IPS DF 6.9 (cell line): ENCODE results near the gene SMIM12.
A peak's percentile ranks its signal among the peaks of the same experiment; 100 is the strongest.

Experiments used
- DNase-seq: peaks from one replicate; pipeline ENCODE4 v3.0.0-alpha.2; 2013; ENCODE audit warnings: low read depth, low spot score
- H3K27ac ChIP-seq: one replicate; pipeline ENCODE4 v1.5.1; 2013; ENCODE audit warnings: low read length, control low read depth
- H3K27me3 ChIP-seq: 2 replicates; pipeline ENCODE4 v1.6.1; 2013; ENCODE audit warnings: mild to moderate bottlenecking, low read length; ENCODE audit not compliant: control insufficient read depth, insufficient read depth
- H3K36me3 ChIP-seq: 2 replicates; pipeline ENCODE4 v1.6.1; 2013; ENCODE audit warnings: low read length; ENCODE audit not compliant: control insufficient read depth, insufficient read depth
- H3K4me1 ChIP-seq: 2 replicates; pipeline ENCODE4 v1.6.1; 2013; ENCODE audit warnings: low read length; ENCODE audit not compliant: control insufficient read depth, insufficient read depth
- H3K4me3 ChIP-seq: 2 replicates; pipeline ENCODE4 v1.5.1; 2013; ENCODE audit warnings: mild to moderate bottlenecking, low read length
- H3K9me3 ChIP-seq: 2 replicates; pipeline ENCODE4 v1.6.1; 2013; ENCODE audit warnings: low read length, inconsistent platforms; ENCODE audit not compliant: control insufficient read depth, insufficient read depth
- WGBS: extraction: QIAGEN DNeasy Blood & Tissue Kit; methylation state at CpG from one replicate; pipeline ENCODE4 v1.1.7; 2013; ENCODE audit warnings: mixed read lengths, missing lambda C conversion rate; ENCODE audit not compliant: insufficient read length, insufficient coverage; 5-methylcytosine and 5-hydroxymethylcytosine counted together

Gene SMIM12, protein sequence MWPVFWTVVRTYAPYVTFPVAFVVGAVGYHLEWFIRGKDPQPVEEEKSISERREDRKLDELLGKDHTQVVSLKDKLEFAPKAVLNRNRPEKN

DNA sequence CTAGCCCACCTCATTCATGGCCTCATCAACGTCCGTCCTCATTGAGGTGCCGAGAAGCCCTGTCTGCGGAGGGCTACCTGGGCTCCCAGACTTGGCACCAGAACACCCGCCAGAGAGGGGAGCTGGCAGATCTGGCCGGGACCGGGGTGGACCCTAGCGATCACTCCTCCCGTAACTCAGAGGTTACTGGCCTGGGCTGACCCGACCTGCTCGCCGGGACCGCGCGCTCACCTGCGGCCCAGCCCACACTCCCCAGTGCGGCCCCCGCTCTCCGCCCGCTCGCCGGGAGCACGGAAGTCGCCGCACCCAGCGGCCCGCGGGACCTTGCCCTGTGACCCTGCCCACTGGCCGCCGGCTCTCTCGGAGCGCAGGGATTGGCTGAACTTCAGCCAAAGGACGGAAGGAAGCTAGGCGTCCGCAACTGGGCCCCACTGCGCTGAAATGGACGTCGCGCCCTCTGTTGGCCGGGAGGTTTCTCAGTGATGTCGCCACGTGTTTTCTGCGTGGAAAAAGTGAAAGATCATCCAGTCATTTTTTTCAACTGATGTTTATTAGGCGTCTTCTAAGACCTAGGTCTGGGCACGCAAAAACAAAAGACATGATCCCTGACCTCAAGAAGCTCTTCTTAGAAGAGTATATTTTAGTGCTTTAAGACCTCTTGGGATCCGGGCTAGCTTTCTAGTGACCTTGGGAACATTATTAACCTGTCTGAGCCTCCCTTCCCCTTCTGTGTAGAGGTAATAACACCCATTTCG is at the start of gene SMIM12:
Gene SMIM12, minus strand, starts transcription at position 304 of the 755 bp plus-strand sequence. CDS start 3,772 bp downstream, outside the sequence.
- WGBS: no CpG with 5 or more reads among the region's 47 CpGs
- no peaks in the 10 kb centered on the region for H3K27me3 ChIP-seq
- no peaks in the 10 kb centered on the region for H3K4me1 ChIP-seq
- H3K9me3 ChIP-seq: no peaks in the 10 kb centered on the region
- H3K36me3 ChIP-seq: peaks cover 6% of the 10 kb centered on the region; the same call in 1 of the 2 replicates
- peak; percentile 78 for DNase-seq
- H3K27ac ChIP-seq: no peak within 1 kb of the TSS
- H3K4me3 ChIP-seq: peak within 1 kb of the TSS; percentile 96

DNA sequence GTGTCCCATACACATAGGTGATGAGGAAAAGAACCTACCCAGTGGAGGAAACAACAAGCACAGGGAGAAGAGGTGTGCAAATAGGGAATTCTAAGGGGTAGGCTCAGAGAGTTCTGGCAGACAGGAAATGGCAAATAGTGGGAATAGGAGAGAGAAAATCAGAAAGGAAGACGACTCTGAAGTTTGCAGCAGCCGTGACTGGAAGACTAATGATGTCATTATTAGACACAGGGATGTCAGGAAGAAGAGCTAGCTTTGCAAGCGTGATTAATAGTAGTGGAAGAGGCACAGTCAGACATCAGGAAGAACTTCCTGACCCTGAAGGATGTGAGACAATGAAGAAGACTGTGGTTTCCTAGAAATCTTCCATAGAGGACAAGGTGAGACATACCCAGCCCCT is 48.8 kb upstream of the SMIM12 start:
- WGBS: no CpG with 5 or more reads among the region's 3 CpGs
- Histone ChIP-seq H3K27ac (no peak overlapping the region), H3K27me3 (no peaks in the 10 kb centered on the region), H3K36me3 (no peaks in the 10 kb centered on the region), H3K4me1 (no peaks in the 10 kb centered on the region; the same call in 1 of the 2 replicates), H3K9me3 (no peaks in the 10 kb centered on the region), H3K4me3 (no peak overlapping the region)
- DNase-seq: no peak

DNA sequence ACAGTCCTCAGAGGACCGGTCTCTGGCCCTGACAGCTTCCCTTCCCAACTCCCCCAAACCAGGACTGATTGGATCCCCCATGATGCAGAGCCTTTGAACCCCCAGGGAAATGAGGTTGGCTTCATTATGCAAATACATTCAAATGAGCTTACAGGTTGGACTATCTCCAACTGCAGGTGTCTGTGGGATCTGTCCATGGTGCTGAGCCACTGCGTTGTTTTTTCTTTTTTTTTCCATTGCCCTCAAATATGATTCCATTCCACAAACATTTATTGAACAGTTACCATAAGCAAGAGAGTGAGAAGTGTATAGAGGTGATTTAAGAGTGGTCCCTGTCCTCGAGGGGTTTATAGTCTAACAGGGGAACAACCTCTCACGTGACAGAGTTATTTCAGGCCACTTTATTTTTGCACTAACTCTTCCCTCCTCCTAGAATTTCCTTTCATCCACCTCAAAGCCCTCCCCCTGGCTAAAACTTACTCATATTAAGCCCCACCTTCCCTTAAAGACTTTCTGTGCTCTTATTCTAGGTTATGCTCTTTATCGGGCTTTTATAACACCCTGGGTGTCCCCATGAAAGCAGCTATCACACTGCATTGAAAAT is 48.0 kb upstream of the SMIM12 start:
- Histone ChIP-seq H3K36me3 (no peaks in the 10 kb centered on the region), H3K4me3 (no peak overlapping the region), H3K9me3 (no peaks in the 10 kb centered on the region), H3K4me1 (no peaks in the 10 kb centered on the region; the same call in 1 of the 2 replicates), H3K27me3 (no peaks in the 10 kb centered on the region), H3K27ac (no peak overlapping the region)
- DNase-seq: no peak
- WGBS: no CpG with 5 or more reads among the region's 5 CpGs

DNA sequence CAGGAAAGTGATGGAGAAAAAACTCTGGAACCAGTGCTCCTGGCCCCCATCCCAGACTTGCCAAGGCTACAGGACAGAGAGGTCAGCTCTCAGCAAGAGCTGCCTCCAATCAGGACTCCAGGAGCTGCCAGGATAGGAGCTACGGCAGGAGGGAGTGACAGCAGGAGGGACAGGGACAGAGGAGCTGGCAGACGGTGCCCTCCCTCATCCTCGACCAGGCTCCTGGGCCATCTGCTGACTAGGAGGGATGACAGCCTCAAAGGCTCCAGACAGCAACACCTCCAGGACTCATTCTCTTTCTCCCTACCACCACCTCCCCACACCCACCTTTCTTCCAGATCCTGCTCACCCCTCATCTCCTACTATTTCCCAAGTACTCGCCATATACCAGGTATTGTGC is 47.2 kb upstream of the SMIM12 start:
- DNase-seq: no peak
- no peak overlapping the region for H3K27ac ChIP-seq
- H3K27me3 ChIP-seq: no peaks in the 10 kb centered on the region
- no peaks in the 10 kb centered on the region for H3K36me3 ChIP-seq
- WGBS: 100% methylated on average over 1 of the region's 4 CpGs
- no peaks in the 10 kb centered on the region; the same call in 1 of the 2 replicates for H3K4me1 ChIP-seq
- H3K9me3 ChIP-seq: no peaks in the 10 kb centered on the region
- H3K4me3 ChIP-seq: no peak overlapping the region

DNA sequence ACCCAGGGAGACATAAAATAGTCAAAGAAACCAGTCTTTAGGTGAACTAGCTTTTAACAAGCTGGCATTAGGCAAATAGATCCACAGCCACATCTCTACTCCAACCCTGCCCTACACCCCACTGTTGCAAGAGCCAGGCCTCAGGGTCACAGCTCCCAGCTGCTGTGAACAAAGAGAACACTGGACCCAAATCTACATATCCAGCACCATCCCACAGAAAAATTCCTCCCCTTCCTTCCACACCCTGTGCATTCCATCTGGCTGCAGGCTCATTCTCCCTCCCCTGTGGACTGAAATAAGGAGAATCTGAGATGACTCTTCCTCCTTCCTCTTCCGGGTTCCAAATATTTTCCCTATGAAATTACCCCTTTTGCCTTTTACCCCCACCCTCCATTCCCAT is 46.7 kb upstream of the SMIM12 start:
- no peak overlapping the region for H3K4me3 ChIP-seq
- no peak for DNase-seq
- H3K4me1 ChIP-seq: no peaks in the 10 kb centered on the region; the same call in 1 of the 2 replicates
- no peaks in the 10 kb centered on the region for H3K9me3 ChIP-seq
- no CpG with 5 or more reads among the region's 1 CpG for WGBS
- no peak overlapping the region for H3K27ac ChIP-seq
- H3K36me3 ChIP-seq: no peaks in the 10 kb centered on the region
- no peaks in the 10 kb centered on the region for H3K27me3 ChIP-seq

DNA sequence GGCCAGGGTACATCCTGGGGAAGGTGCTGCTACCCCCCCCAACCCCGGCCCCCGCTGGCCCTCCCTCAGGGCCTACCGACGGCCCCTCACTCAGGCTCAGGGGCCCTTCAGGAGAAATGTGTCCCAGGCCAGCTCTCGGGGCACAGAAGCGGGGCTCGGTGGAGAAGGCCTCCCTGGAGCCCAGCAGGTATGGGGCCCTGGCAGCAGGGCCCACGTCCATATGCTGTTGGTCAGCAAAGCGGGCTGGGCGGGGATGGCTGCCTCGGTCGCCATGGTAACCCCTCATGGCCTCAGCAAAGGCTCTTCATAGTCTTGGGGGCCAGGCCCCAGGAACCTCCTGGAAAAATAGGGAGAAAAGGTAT is 45.5 kb upstream of the SMIM12 start:
- no CpG with 5 or more reads among the region's 12 CpGs for WGBS
- H3K27me3 ChIP-seq: no peaks in the 10 kb centered on the region
- no peaks in the 10 kb centered on the region for H3K36me3 ChIP-seq
- no peaks in the 10 kb centered on the region for H3K9me3 ChIP-seq
- DNase-seq: no peak
- no peak overlapping the region for H3K4me3 ChIP-seq
- H3K4me1 ChIP-seq: no peaks in the 10 kb centered on the region; the same call in 1 of the 2 replicates
- H3K27ac ChIP-seq: no peak overlapping the region

DNA sequence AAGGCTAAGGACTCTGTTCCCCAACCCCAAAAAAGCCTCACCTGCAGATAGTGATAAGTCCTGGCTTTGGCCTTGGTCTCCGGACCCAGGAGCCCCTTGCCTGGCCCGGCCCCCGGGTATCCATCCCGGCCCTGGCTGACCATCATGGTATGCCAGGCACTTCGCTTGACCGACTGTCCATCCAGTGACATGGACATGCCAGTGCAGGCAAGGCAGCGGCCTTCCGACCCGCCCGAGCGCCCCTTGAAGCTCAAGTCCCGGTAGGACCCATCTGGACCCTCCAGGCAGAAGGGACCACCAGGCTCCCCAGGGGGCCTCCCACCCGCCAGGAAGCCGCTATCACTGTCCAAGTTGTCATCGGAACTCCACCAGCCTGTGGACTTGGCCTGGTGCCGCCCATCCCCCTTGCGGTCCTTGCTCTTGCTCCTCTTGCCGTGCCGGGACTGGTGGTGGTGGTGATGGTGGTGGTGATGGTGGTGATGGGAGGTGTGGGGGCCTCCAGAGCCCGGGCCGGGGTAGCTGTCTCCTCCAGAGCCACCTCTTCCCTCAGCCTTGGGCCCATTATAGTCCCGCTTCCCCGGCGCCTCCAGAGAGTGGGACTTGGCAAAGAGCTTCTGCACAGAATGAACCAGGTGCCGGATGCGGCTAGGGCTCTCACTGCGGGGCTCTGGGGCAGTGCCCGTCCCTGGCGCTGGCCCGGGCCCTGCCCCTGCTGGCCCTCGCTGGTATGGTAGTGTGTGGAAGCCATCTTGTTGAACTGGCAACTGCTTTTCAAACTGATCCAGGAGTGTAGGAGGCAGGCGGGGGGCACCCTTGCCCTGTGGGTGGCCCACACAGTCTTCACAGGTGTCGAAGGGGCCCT is 44.9 kb upstream of the SMIM12 start:
- WGBS: no CpG with 5 or more reads among the region's 33 CpGs
- Histone ChIP-seq H3K36me3 (no peaks in the 10 kb centered on the region), H3K27ac (no peak overlapping the region), H3K9me3 (no peaks in the 10 kb centered on the region), H3K4me3 (no peak overlapping the region), H3K4me1 (no peaks in the 10 kb centered on the region; the same call in 1 of the 2 replicates), H3K27me3 (no peaks in the 10 kb centered on the region)
- DNase-seq: no peak

DNA sequence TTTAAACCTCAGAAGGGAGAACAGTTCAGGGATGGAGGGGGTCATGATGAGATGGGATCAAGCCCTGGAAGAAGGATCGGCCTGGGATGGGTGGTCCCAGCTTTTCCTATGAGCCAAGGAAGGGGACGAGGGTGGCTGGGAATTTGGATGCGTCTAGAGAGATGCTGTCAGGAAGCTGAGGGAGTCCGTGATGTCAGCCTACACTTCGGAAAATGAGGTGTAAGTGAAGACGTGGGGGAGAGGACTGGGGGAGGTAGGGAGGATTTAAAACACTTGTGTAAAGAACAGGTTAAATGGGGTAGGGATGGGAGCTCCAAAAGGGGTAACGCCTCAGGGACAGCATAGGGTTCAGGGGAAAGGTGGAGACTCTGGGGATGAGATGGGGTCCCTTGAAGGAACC is 42.4 kb upstream of the SMIM12 start:
- H3K36me3 ChIP-seq: no peaks in the 10 kb centered on the region
- H3K9me3 ChIP-seq: no peaks in the 10 kb centered on the region
- no peak overlapping the region for H3K4me3 ChIP-seq
- H3K27ac ChIP-seq: no peak overlapping the region
- DNase-seq: no peak
- H3K4me1 ChIP-seq: no peaks in the 10 kb centered on the region; the same call in 1 of the 2 replicates
- WGBS: no CpG with 5 or more reads among the region's 7 CpGs
- no peaks in the 10 kb centered on the region for H3K27me3 ChIP-seq

DNA sequence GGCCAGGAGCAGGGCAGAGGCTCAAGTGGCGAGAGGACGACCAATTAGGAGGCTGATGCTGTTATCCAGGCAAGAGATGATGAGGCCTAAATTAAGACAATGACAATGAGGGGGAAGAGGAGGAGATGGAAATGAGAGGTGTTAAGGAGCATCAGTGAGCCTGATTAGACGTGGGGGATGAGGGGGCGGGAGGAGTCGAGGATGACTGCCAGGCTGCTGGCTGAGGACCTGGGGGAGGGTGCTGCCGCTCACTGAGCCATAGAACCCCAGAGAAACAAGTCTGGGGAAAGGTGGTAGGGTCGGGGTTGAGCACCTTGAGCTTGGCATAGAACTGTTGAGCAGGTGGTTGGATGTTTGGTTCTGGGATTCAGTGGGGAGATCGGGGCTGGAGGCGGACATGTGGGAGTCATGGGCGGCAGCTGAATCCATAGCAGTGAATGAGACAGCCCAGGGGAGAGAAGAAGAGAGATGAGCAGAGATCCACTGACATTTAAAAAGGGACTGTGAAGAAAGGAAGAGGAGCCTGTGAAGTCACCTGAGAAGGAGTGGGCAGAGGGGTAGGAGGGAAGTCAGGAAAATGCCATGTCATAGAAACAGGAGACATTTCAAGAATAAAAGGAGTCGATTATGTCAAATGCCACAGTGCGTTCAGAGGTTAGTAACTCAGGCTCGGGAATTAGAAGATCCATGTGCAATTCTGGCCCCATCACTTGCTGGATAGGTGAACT is 41.4 kb upstream of the SMIM12 start:
- no peaks in the 10 kb centered on the region for H3K9me3 ChIP-seq
- 100% methylated on average over 2 of the region's 13 CpGs for WGBS

DNA sequence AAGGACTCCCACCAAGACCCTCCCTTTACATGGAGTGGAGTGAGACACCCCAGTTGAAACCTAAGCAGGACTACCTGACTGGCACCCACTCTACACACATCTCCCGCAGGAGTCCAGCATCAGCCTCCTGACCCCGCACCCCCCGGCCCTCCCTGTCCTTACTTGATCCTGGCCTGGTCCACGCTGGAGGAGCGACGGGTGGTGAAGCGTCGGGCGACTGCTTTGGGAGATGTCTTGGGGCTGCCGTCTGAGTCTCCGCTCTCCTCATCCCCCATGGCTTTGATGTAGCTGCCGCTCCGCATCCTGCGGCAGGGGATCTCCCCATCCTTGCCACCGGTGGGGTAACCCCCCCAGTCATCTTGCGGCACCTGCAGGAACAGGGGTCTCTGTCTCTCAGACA is 40.4 kb upstream of the SMIM12 start:
- Histone ChIP-seq H3K36me3 (no peaks in the 10 kb centered on the region), H3K9me3 (no peaks in the 10 kb centered on the region), H3K4me3 (no peak overlapping the region), H3K4me1 (no peaks in the 10 kb centered on the region), H3K27me3 (no peaks in the 10 kb centered on the region), H3K27ac (no peak overlapping the region)
- no CpG with 5 or more reads among the region's 16 CpGs for WGBS
- no peak for DNase-seq

More for the DNA sequence above, 41.4 kb upstream of the SMIM12 start:
- H3K27me3 ChIP-seq: no peaks in the 10 kb centered on the region
- no peaks in the 10 kb centered on the region for H3K4me1 ChIP-seq
- DNase-seq: no peak
- H3K27ac ChIP-seq: no peak overlapping the region
- no peaks in the 10 kb centered on the region for H3K36me3 ChIP-seq
- no peak overlapping the region for H3K4me3 ChIP-seq
